NCI-H748 treated with DMSO at 0.1 percent for 48 hours (cell line): ENCODE results near the gene THOC6.
A peak's percentile ranks its signal among the peaks of the same experiment; 100 is the strongest.
"Not testable (repeated sequence)": the region's sequence is repeated elsewhere in the genome, so short reads cannot be mapped to it uniquely, and the experiment has no call there.

Experiments
- DNase-seq: peaks from one replicate; lab custom pipeline; 2025; lab: John Stamatoyannopoulos, UW

The THOC6 gene

DNA sequence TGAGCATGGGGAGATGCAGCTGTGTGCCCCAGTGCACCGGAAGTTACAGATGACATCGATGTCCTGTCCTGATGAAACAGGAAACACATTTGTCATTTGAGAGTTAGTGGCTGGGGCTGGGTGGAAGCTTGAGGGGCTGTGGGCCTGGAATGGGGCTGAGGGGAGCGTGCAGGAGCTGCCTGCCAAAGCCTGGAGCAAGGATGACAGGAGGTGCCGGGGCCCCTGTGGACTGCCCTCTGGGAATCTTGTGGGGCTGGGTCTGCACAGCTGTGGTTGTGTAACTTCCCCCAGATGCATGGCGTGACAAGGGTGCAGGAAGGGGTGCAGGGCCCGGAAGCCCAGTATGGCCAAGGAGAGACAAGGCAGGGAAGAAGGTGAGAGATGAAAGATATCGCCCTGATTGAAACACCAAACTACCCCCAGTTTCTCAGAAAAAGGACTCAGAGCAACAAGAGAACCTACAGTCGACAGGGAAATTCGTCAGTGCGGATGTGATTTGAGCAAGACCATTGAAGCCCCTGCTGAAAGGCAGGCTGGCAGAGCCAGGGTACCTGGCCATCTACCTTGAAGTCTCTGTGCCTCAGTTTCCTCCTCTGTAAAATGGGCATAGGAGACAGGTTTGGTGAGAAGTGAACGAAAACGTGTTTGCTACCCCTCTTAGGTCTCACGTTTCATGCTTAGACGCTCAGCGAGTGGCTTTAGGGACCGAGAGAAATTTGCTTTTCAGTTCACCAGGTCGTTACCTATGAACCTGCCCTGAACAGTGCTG, 31.3 kb downstream of the THOC6 start:
- DNase-seq: no peak

DNA sequence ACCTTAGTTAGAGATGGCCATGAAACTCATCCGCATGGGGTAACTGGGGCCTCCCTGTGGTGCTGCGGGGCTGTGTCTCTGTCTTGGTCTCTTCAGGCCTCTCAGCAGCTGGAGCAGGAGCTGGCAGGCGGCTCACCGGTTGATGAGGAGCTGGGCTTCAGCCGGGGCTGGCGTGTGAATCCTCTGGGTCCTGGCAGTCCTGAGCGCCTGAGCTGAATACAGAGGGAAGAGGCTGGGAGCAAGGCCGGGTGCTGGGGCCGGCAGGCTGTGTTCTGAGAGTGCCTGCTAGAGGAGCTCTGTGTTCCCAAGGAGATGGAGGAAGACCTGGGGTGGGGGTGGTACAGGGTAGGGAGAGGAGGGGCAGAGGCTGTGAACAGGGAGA, 31.9 kb downstream of the THOC6 start:
- not testable (repeated sequence) for DNase-seq

DNA sequence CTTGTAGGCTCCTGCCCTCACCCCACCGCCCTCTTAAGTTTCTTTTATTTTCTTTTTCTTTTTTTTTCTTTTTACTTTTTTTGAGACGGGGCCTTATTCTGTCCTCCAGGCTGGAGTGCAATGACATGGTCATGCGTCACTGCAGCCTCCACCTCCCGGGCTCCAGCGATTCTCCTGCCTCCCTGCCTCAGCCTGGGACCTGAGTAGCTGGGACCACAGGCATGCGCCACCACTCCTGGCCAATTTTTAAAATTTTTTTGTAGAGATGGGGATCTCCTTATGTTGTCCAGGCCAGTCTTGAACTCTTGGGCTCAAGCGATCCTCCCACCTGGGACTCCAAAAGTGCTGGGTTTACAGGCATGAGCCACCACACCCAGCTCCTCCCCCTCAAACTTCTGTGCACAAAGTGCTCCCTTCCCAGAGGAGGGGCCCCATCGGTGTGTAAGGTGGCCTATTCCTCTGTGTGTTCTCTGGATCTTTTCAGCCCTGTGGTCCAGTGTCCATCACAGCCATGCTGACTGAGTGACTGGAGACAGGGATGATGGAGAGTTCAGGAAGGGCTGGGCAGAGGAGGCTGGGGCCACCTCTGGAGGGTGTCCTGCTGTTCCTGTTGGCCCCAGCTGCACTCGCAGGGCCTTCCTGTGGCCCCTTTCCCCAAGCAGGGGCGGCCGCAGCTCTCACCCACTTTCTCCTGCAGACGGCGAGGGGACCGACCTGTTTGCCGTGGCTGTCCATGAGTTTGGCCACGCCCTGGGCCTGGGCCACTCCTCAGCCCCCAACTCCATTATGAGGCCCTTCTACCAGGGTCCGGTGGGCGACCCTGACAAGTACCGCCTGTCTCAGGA, 32.7 kb downstream of the THOC6 start:
- no peak for DNase-seq

DNA sequence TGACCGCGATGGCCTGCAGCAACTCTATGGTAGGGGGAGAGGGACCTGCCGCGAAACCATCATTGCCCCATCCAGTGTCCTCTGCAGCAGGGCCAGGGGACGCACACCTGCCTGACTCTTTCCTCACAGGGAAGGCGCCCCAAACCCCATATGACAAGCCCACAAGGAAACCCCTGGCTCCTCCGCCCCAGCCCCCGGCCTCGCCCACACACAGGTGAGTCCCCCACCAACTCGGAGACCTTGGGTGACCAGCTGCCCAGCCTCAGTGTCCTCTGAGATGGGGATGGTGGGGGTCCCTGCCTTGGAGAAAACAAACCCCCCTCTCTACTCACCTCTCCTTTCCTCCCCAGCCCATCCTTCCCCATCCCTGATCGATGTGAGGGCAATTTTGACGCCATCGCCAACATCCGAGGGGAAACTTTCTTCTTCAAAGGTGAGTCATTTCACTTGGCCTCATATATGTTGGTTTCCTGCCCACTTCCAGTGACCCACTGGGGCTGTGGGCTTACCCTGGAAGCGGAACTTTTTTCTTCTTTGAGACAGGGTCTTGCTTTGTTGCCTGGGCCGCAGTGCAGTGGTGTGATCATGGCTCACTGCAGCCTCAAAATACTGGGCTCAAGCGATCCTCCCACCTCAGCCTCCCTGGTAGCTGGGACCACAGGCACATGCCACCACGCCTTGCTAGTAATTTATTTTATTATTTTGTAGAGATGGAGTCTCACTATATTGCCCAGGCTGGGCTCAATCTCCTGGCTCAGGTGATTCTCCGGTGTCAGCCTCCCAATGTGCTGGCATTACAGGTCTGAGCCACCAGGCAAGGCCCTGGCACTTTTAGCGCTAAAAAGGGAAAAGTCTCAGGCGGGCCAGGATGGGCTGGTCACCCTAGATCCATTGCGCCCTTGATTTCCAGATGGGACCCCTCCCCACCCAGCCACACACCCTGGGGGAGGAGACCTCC, 33.6 kb downstream of the THOC6 start:
- no peak for DNase-seq

DNA sequence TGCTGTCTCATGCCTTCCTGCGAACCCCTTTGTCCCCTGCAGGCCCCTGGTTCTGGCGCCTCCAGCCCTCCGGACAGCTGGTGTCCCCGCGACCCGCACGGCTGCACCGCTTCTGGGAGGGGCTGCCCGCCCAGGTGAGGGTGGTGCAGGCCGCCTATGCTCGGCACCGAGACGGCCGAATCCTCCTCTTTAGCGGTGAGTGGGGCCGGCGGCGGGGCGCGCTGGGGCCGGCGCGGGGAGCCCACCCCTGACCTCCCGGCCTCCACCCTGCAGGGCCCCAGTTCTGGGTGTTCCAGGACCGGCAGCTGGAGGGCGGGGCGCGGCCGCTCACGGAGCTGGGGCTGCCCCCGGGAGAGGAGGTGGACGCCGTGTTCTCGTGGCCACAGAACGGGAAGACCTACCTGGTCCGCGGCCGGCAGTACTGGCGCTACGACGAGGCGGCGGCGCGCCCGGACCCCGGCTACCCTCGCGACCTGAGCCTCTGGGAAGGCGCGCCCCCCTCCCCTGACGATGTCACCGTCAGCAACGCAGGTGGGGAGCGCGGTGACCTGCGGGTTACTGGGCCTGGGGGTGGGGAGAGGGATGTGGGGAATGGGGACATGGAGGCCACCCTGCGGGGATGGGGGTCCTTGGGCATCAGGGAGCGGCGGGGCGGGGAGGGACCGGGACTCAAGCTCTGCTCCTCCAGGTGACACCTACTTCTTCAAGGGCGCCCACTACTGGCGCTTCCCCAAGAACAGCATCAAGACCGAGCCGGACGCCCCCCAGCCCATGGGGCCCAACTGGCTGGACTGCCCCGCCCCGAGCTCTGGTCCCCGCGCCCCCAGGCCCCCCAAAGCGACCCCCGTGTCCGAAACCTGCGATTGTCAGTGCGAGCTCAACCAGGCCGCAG, 34.5 kb downstream of the THOC6 start:
- no peak for DNase-seq

DNA sequence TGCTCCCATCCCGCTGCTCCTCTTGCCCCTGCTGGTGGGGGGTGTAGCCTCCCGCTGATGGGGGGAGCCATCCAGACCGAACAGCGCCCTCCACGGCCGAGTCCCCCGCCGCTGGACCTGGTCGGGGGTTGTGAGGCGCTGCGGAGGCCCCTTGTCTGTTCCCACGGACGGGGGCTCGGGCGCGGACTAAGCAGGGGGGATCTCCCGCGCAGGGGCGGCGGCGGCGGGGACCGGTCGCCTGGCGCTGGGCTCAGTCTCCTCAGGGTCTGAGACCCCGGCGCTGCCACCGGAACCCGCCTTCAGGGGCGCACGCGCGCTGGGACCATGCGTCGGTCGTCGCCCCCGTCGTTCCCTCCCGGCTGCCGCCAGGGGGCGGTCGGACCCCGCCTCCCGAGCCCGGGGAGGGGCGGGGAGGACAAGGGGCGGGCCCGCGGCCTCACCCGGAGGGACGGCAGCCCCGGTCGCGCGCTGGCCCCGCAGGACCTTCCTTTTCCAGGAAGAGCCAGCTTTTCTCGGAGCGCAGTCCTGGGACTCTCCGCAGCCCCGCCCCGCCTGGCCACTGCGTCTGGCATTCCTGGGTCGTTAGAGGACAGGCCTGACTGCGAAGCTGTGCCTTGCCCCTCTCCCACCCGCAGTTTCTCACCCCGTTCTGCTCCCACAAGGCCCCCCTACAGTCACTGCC, 35.3 kb downstream of the THOC6 start:
- DNase-seq: peak; percentile 4

DNA sequence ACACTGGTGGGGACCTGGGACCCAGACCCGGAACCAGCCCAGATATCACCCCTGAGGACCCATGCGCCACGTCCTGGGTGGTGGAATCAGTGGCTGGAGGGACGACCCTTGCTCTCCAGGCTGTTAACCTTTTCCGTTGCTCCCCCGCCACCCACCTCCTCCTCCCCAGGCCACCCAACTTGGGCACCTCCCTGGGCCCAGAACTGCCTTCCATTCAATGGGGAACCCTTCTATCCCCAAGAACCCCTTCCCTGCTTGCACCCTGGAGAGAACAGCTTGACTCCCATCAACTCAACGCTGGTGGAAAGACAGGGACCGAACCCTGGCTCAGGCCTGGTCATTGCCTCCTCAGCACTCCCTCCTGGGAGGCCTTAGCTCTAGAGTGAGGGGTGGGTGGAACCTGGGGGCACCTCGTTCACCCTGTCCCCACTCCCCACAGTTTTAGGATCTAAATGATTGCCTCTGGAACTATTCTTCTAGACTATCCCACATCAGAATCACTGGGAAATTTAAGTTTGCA, 35.9 kb downstream of the THOC6 start:
- no peak for DNase-seq

DNA sequence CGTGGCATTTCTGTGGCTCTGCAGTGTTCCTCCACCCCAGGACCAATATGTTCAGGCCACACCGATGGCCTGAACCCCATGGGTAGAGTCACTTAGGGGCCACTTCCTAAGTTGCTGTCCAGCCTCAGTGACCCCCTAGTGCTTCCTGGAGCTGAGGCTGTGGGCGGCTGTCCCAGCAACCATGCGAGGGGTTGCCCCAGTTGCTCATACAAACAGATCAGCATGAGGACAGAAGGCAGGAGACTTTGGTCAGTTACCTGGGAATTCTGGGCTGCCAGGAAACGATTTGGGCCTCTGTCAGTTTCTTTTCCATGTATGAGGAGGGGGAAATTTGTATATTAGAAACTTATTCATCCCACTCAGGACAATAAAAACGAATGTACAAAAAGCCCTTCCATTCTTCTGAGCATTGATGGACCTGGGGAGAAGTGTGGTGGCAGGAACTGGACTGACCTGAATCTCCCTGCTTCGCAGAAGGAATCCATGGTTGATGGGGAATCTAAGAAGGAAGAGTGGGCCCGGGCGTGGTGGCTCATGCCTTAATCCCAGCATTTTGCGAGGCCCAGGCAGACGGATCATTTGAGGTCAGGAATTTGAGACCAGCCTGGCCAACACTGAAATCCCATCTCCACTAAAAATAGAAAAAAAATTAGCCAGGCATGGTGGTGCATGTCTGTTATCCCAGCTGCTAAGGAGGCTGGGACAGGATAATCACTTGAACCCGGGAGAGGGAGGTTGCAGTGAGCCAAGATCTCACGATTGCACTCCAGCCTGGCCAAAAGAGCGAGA, 36.7 kb downstream of the THOC6 start:
- DNase-seq: no peak

DNA sequence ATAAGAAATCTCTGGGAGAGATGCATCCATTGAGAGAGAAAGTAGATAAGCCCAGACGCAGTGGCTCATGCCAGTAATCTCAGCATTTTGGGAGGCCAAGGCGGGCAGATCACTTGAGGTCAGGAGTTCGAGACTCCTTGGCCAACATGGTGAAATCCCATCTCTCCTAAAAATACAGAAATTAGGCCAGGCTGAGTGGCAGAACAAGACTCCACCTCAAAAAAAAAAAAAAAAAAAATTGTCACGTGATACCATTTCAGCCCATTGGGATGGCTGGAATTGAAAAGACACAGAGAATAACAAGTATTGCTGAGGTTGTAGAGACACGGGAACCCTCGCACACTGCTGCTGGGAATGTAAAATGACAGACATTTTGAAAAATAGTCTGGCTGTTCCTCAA, 38.7 kb downstream of the THOC6 start:
- no peak for DNase-seq

DNA sequence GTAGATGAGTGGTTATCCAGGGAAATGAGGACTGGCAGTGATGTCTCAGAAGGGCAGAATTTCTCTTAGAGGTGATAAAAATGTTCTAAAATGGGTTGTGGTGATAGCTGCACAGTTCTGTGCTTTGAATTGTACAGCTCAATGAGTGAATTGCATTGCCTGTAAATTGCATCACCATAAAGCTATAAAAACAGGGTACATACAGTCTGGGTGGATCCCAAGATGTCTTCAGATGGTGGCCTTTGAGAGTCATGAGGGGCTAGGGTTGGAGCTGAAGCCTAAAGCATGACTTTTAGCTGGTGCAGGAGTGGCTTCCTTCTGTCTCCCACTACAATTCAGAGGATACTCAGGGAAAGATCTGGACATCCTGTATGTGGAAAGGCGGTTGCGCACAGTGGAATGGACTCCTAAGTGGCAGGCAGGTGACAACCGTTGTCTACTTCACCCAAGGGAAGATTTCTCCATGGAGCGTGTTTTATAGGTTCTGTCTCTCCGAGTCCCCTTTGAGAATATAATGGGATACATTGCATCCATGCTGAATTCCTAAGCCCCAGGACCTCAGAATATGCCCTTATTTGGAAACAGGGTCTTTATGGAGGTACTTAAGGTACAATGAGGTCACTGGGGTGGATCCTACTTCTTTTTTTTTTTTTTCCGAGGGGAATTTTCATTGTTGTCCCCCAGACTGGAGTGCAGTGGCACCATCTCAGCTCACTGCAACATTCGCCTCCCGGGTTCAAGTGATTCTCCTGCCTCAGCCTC, 40.0 kb downstream of the THOC6 start:
- DNase-seq: no peak

DNA sequence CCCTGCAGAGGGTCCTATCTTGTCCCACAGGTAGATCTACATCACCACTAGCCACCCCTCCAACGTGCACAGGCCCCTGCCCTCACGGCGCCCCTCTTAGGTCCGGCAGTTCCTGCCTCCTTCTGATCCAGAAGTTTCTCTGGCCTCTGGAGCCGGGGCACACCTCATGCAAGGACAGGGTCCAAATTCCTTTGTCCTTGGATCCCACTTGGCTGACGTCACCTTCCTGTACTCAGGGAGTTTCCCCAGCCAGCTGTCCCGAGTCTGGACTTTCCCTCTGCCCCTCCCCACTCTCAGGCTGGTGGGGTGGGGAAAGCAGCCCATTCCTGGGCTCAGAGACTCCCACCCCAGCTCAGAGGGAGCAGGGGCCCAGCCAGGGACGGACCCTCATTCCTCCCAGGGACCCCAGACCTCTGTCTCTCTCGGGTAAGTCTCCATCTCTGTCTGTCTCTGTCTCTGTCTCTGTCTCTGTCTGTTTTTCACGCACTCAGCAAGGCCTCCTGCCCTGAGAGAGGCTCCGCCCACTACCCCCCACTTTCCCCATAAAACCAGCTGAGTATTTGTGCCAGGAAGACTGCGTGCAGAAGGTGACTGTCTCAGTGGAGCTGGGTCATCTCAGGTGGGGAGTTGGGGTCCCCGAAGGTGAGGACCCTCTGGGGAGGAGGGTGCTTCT, 41.4 kb downstream of the THOC6 start, which contains the start of gene IL32:
Gene IL32 (plus strand): TSS at position 572 of the 673 bp plus-strand sequence. CDS start 172 bp downstream, outside the sequence.
- DNase-seq: no peak

DNA sequence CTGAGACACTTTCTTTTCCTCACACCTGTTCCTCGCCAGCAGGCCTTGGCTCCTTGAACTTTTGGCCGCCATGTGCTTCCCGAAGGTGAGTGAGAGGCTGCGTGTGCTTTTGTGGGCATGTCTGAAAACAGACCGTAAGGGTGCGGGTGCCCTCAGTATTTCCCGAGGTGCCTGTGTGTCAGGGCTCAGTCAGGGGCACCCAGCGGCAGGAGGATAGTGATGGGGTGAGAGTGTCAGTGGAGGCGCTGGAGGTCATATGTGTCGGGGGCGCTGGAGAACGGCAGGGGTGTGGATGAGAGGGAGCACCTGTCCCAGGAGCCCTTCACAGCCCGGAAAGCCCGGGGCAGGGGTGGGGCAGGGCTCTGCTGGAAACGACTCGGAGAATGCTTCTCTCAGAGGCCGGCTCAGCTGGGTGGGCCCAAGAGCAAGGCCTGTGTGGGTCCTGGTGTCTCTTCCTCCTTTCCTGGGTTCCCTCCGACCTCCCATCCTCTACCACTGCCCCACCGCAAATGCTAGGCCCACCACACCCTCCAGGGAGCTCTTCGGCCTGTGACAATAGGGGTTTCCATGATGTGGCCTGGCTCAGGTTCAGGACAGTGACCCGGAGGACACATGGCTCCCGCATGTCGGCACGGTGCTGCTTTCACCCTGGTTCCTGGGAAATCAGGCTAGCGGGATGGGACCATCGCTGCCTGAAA, 42.1 kb downstream of the THOC6 start:
- no peak for DNase-seq

DNA sequence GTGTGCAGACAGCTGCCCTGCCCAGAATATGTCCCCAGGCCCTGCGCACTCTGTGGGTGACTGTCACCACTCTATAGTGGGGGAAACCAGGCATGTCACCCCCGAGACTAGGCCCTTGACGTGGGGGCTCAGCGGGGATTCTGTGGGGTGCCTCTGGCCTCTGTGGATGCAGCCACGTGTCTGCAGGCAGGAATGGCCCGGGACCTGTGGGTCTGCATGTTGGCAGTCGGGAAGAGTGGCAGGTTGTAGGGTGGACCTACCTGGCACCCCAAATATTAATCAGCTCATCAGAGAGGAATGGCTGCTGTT, 42.6 kb downstream of the THOC6 start:
- no peak for DNase-seq

DNA sequence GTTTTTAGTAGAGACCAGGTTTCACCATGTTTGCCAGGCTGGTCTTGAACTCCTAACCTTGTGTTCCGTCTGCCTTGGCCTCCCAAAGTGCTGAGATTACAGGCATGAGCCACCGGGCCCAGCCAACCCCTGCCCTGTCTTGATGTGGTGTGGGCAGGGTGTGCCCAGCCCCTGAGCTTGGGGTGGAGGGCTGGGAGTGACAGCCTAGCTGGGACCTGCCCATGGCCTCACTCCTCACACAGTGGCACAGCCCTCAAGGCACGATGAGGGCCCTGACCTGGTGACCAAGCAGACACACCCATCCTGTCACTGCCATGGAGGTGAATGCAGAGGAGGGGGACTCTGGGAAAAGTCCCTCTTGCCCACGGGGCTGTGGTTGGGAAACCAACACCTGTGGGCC, 44.7 kb downstream of the THOC6 start:
- no peak for DNase-seq

DNA sequence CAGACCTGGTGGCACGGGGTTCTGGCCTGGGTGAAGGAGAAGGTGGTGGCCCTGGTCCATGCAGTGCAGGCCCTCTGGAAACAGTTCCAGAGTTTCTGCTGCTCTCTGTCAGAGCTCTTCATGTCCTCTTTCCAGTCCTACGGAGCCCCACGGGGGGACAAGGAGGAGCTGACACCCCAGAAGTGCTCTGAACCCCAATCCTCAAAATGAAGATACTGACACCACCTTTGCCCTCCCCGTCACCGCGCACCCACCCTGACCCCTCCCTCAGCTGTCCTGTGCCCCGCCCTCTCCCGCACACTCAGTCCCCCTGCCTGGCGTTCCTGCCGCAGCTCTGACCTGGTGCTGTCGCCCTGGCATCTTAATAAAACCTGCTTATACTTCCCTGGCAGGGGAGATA, 45.3 kb downstream of the THOC6 start:
- not testable (repeated sequence) for DNase-seq

DNA sequence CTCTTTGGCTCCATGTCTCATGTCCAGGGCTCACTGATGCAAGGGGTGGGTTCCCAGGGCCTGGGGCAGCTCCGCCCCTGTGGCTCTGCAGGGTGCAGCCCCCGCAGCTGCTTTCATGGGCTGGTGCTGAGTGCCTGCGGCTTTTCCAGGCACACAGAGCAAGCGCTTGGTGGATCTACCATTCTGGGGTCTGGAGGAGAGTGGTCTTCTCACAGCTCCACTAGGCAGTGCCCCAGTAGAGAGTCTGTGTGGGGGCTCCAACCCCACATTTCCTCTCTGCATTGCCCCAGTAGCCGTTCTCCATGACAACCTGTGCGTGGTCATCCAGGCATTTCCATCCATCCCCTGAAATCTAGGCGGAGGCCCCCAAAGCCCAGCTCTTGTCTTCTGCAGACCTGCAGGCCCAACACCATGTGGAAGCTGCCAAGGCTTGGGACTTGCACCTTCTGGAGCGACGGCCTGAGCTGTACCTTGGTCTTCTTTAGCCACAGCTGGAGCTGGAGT, 46.8 kb downstream of the THOC6 start:
- DNase-seq: no peak

DNA sequence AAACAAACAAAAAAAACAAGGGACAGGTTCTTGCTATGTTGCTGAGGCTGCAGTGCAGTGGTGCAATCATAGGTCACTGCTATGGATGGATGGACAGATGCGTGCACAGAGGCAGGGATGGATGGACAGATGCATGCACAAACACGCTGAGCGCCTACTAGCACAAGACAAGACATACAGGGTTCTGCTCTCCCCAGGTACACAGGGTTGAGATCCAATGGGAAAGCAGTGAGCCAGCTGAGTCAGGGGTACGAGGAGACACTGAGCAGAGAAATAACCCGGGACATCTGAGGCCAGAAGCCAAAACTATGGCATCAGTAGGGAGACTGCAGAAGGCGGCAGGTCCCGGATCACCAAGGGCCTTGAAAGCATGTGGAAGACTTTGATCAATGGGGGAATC, 47.8 kb downstream of the THOC6 start:
- DNase-seq: no peak
